GM18508 (cell line): Measurements from ENCODE around the gene RXRA.
"Not testable (repeated sequence)": the region's sequence is repeated elsewhere in the genome, so short reads cannot be mapped to it uniquely, and the experiment has no call there.

Experiments
- ATAC-seq: cut with Tn5 transposase; IDR thresholded peaks from one replicate; pipeline ENCODE4 v1.9.1; 2021; ENCODE audit warnings: moderate number of reproducible peaks; ENCODE audit not compliant: insufficient read depth, unreplicated experiment

The RXRA gene

DNA sequence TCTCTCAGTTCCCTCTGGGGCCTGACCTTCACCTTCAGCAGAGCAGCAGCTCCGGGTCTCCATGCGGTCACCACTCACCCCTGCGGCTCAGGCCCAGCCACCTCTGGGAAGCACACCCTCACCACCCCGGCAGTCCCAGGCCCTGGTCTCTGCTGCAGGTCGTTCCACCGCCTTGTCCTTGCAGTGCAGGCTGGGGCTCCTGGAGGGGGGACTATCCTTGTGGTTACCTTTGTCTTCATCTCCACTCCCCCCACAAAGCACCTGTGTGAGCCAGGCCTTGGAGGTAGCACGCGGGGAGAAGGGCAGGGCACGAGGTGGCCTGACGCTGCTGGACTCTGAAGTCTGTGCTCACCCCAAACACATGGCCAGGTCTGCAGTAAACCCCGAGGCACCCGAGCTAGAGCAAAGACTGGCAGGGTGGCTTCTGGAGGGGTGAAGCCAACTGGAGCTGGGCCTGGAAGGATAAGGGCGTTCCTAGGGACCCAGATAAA lies 33.2 kb upstream of the RXRA start:
- ATAC-seq, result no peak

GRCh38 chr9:134293611-134294152 lies 32.6 kb upstream of the RXRA start:
- no peak for ATAC-seq

DNA sequence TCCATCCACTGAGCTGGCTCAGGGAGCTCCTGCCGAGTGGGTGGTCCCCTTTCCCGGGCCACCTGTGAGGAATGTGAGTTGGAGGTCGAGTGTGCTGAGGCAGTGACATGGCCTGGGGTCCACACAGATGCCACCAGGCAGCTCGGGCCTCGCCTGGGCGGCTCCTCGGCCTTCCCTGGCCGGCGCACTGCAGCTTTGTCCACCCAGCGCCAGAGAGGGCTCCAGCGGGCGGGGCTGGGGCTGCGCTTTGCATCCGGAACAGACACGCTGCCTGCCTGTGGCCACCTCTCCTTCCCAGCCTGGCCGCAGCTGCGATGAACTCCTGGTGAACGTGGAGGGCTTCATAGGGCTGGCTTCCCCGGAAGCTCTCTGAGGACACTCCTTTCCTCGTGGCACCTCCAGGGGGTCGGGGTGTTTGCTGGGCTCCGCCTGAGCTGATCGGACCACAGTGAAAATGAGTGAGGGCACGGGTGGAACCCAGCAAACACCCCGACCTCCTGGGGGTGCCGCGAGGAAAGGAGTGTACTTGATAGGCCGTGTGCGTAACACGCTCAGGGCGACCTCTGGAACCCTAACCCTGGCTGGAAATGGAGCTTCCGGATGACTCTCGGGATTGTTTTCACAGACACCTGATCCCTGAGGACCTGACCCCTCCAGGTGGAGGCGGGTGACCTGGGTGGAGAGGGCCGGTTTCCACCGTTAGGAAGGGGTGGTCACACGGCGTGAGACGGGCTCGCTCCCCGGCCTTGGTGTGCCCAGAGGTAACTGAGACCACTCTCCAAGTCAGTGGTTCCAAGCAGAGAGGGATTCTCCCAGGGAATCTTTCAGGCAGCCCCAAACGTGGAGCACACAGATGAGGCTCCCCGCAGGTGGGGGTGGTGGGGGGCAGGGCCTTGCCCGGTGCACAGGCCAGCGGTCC lies 31.8 kb upstream of the RXRA start:
- ATAC-seq, result no peak

- ATAC-seq, result no peak
These were observed 31.0 kb upstream of the RXRA start for GRCh38 chr9:134295101-134295745.

DNA sequence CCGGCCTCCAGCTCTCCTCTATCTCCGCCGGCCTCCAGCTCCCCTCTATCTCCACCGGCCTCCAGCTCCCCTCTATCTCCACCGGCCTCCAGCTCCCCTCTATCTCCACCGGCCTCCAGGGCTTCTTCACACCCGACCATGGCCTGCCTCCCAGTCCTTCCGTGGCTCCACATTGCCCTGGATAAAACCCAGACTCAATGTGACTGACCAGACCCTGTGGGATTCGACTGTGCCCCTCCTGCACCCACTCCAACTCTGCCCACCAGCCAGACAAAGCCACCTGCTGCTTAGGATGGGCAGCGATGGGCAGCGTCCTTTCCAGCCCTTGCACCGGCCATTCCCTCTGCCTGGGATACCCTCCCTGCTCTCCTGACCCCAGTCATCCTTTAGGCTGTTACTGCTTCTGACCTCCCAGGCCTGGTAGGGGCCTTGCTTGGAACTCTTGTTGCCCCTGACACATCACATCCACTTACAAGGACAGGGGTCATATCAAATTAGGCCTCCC lies 30.5 kb upstream of the RXRA start:
- no peak for ATAC-seq

DNA sequence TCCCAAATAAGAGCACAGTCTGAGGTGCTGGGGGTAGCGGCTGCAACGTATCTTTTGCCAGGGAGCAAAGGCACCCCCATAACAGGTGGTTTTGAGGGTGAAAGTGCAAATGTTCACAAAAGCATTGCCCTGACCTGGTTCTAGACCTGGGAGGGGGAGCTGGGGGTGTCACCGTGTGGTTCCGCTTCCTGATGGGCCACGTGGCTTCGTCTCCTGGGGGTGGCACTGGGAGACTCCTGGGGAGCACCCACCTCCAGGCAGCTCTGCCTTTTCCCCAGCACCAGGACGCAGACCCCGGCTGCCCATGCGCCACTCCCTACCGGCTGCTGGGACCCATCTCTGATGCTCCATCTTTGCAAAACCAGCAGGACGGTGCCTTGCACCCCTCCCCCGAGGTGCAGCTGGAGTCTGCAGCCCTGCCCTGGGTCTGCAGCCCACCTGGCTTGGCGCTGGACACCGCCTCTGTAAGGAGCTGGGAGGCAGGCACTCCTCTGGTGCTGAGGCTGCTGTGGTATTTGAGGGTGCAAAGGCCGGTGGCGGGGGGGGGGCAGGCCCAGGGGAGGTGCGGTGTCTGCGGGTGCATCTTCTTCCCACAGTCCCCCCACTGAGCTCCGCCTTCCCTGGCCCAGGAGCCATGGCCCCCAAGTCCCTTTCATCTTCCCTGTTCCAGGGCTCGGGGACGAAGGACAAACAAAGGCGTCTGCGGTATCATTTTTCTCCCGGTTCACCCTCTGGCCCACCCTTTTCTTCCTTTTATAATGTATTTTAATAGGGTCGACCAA lies 29.8 kb upstream of the RXRA start:
- ATAC-seq, result no peak

- no peak for ATAC-seq
These were observed 29.2 kb upstream of the RXRA start for GRCh38 chr9:134297083-134297410.

DNA sequence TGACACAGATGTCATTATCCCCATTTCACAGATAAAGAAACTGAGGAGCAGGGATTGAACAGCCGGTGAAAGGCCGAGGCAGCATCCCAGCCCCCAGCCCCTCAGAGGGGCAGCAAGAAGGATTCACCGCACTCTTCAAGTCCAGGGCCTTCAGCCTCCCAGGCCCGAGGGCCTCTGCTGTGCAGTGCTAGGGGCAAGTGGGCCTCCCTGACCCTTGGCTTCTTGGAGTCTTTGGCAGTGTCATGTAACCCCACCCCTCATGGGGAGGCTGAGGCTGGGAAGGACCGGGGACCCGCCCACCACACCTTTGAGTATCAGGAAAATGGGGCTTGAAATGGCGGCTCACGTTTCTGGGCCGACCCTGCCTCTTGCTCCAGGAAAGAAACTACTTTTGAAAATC lies 28.7 kb upstream of the RXRA start:
- no peak for ATAC-seq

GRCh38 chr9:134298000-134298399 lies 28.3 kb upstream of the RXRA start:
- ATAC-seq, result no peak

DNA sequence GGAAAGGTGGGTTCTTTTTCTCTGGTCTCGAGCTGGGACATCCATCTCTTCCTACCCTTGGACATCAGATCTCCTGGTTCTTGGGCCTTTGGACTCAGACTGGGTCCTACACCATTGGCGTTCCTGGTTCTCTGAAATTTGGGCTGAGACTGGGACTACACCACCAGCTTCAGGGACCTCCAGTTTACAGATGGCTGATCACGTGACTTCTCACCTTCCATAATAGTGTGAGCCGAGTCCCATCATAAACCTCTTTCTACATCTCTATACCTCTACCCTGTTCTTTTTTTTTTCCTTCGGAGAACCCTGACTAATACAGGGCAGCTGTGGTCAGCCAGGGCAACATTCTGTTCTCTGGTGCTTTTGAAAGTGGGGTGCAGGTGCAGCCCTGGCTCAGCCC lies 27.2 kb upstream of the RXRA start:
- ATAC-seq, result no peak

GRCh38 chr9:134299883-134300282 lies 26.4 kb upstream of the RXRA start:
- no peak for ATAC-seq

DNA sequence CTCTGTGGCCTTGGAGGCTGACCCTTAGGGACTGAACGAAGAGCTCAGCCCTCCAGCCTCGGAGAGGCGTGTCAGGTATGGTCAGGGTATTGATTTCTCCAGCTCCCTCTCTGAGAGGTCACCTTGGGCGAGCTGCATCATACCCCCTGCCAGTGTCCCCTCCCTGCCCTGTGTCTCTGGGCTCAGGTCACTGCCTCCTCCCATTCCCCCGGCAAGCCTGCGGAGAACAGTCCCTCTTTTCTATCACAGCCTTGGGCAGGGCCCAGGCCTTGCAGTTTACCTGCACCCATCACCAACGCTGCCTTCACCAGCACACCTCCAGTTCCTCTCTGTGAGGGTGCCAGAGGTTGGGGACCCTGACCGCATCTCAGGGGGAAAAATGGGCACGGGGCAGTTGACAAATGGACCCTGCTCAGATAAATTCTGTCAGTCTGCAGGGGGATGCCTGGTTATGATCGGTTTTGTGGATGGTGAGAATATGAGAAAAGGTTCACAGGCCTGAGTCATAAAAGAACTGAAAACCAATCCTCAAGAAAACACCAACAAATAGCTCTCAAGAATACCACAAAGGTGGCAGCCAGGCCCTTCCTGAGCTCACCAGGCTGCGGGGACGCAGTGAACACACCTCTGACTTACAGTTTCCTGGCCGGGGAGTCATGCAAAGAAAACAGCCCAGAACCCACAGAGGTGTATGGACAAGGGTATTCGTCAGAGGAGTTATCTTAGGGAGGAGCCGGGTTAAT lies 24.7 kb upstream of the RXRA start:
- no peak for ATAC-seq

DNA sequence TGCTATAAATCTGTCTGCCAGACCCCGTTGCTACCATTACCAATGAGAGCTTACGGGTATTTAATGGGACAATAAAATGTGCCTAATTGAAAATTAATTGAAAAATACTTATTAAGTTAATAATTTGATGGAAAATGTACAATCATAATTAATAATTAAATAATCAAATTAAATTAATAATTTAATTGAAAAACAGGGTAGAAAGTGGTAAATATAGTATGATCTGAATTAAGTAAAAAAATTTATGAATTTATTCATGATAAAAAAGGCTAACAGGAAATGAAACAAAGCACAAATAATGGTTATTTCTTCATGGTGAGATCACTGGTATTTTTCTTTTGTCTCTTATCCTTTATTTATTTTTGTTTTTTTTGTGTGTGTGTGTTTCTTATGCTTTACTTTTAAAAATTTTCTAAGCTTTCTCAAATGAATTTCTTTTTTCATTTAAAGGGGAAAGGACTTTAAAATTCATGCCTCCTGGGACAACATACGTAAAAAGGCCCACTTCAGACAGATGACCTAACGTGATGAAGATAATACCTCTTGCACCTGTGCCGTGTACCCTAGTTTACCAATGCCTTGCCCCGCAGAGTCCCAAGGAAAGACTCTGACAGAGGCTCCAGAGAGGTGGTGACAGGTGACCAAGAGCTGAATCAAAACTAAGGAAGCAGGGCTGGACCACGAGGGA lies 24.0 kb upstream of the RXRA start:
- ATAC-seq, result no peak

DNA sequence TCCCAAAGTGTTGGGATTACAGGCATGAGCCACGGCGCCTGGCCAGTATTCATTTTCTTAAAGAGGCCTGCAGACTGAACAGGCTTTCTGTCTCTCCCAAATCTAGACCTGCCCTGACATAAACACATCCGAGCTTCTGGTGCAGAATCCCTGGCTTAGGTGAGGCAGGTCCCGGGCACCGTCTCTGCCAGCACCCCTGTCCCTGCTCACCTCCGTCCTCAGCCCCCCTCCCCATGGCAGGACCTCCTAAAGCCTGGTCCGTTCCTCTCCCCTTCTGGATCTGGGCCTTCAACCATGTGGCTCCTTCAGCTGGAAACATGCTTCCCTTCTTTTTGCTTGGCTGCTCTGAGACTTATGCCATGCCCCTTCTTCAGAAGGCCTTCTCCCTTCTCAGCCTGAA lies 22.7 kb upstream of the RXRA start:
- no peak for ATAC-seq

DNA sequence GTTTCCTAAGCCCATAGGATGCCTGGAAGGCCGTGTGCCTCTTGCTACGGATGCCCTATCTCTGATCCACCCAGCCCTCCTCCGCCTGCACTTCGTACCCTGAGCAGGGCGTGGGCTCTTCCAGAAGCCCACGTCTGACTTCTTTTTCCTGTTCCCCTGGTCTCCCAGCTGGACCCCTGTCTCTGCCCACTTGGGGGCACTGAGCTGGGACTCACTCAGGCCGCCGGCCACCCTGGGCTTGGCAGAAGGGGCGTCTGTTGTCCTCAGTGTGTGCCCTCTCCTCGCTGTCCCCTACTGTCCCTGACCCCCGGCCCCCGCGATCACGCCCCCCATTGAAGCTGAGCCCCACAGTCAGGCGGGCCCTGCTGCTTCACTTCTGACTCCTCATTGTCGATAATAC lies 22.0 kb upstream of the RXRA start:
- ATAC-seq, result no peak

GRCh38 chr9:134304690-134305089 lies 21.6 kb upstream of the RXRA start:
- no peak for ATAC-seq

DNA sequence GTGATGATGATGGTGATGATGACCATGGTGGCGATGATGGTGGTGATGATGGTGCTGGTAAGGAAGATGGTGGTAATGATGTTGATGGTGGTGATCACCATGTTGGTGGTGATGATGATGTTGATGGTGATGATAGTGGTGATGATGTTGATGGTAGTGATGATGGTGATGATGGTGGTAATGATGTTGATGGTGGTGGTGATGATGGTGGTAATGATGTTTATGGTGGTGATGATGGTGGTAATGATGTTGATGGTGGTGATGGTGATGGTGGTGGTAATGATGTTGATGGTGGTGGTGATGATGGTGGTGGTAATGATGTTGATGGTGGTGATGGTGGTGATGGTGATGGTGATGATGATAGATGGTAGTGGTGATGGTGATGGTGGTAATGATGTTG lies 20.7 kb upstream of the RXRA start:
- no peak for ATAC-seq

DNA sequence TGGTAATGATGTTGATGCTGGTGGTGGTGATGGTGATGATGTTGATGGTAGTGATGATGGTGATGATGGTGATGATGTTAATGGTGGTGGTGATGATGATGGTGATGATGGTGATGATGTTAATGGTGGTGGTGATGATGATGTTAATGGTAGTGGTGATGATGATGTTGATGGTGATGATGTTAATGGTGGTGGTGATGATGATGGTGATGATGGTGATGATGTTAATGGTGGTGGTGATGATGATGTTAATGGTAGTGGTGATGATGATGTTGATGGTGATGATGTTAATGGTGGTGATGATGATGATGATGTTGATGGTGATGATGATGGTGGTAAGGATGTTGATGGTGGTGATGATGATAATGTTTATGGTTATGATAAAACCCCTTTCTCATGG lies 20.2 kb upstream of the RXRA start:
- ATAC-seq, result not testable (repeated sequence)
